Sigmoid colon (tissue), 7 donors: ENCODE results near the gene EMD. TPM values are rescaled to one million over a fixed set of nuclear protein-coding genes. Genes with fewer than 3 reads are reported as not detected.

ENCODE experiments used
- DNase-seq: peaks from one replicate; pipeline ENCODE4 v3.0.0-alpha.2; 2019
- H3K27ac ChIP-seq, 4 donors: fragments of 200-600 bp; sonication (generic); one replicate each; pipeline ENCODE4 v1.5.1; 2016 to 2019; ENCODE audit warnings: mild to moderate bottlenecking in 1 of 4
- H3K27me3 ChIP-seq, 3 donors: fragments of 200-600 bp; sonication (generic); one replicate each; pipeline ENCODE4 v1.5.1; 2019; ENCODE audit warnings: mild to moderate bottlenecking in 1 of 3
- H3K36me3 ChIP-seq, 4 donors: fragments of 200-600 bp; sonication (generic); one replicate each; pipeline ENCODE4 v1.5.1; 2016 to 2019
- H3K4me1 ChIP-seq, 4 donors: fragments of 200-600 bp; sonication (generic); one replicate each; pipeline ENCODE4 v1.5.1; 2017 to 2019
- H3K4me3 ChIP-seq, 4 donors: fragments of 200-600 bp; sonication (generic); one replicate each; pipeline ENCODE4 v1.5.1; 2017 to 2019; ENCODE audit warnings: mild to moderate bottlenecking in 2 of 4, moderate library complexity in 1 of 4
- H3K9me3 ChIP-seq, 4 donors: fragments of 200-600 bp in 3 of 4; sonication (generic) in 3 of 4; one replicate each; pipeline versions ENCODE4 v1.5.1 to v1.6.1; 2013 to 2019
- CTCF ChIP-seq, 4 experiments: fragments of 450-650 bp in 3 of 4; fragments of 200-600 bp in 1 of 4; IDR thresholded peaks; one replicate each; pipeline ENCODE4 v1.5.1; 2016 to 2019; ENCODE audit warnings: antibody characterized with exemption in 4 of 4, mild to moderate bottlenecking in 3 of 4, moderate library complexity in 2 of 4
- EP300 ChIP-seq, 4 donors: sonication (generic); formaldehyde crosslinking; IDR thresholded peaks; one replicate each; pipeline ENCODE4 v1.6.1; 2017; ENCODE audit warnings: antibody characterized with exemption in 4 of 4
- POLR2A ChIP-seq, 2 donors: fragments of 450-650 bp; IDR thresholded peaks; one replicate each; pipeline ENCODE4 v1.6.1; 2016; ENCODE audit warnings: antibody characterized with exemption in 2 of 2, mild to moderate bottlenecking in 2 of 2, moderate library complexity in 2 of 2
- POLR2AphosphoS5 ChIP-seq, 4 donors: sonication (generic); formaldehyde crosslinking; IDR thresholded peaks; one replicate each; pipeline ENCODE4 v1.6.1; 2017; ENCODE audit warnings: antibody characterized with exemption in 4 of 4
- WGBS, 2 donors: extraction: QIAGEN DNeasy Blood & Tissue Kit; methylation state at CpG; one replicate each; pipeline ENCODE4 v1.1.7; 2013; 5-methylcytosine and 5-hydroxymethylcytosine counted together
- intact Hi-C: fragments of 100-400 bp; cut with DNase I; formaldehyde crosslinking; loops from one replicate; pipeline ENCODE4 v1.15.1; 2023
- polyA plus RNA-seq, 3 donors: library from polyadenylated mRNA; stranded (reverse); fragments of 200-250 nt; gene quantifications; one replicate each; pipeline ENCODE4 v1.2.3, GENCODE V29; 2013
- total RNA-seq, 4 donors: library from RNA; depleted of rRNA; stranded (reverse); fragments of >200 nt; gene quantifications; one replicate each; pipeline ENCODE4 v1.1.0, GENCODE V29; 2016
- donor health status: healthy with polysubstance abuse.
- donor health status: Bipolar disorder and iron deficiency.
- donor health status: healthy.

The EMD gene
- total and polyA plus RNA-seq, 7 donors: 40.7 to 87.9 (median 46.0) TPM

- Histone ChIP-seq H3K4me3 (no peak overlapping the region), H3K36me3 (peaks cover 0 to 7% (median 0%) of the 10 kb centered on the region in 4 donors), H3K4me1 (peaks cover 0 to 25% (median 15%) of the 10 kb centered on the region in 4 donors), H3K27me3 (no peaks in the 10 kb centered on the region), H3K27ac (peak overlapping the region in 1 of 4 donors; percentile 16), H3K9me3 (no peaks in the 10 kb centered on the region)
- intact Hi-C loops: no loop called here
- TF ChIP-seq EP300 (IDR thresholded peaks at IDR 0.05) (no peak), CTCF (IDR thresholded peaks at IDR 0.05) (no peak), POLR2AphosphoS5 (IDR thresholded peaks at IDR 0.05) (no peak), POLR2A (IDR thresholded peaks at IDR 0.05) (no peak)
- WGBS, 2 donors: 92 to 93% methylated on average over 13 of the region's 13 CpGs
- no peak for DNase-seq
Observed at GRCh38 chrX:154426916-154427770, 48.0 kb downstream of the EMD start.

GRCh38 chrX:154428176-154429171 lies 49.4 kb downstream of the EMD start, which contains the start of gene ATP6AP1:
Gene ATP6AP1 (plus strand): TSS chrX:154428677. CDS start chrX:154428693, 16 bp downstream.
- Histone ChIP-seq H3K27ac (peak within 1 kb of the TSS; percentile 80 to 87 (median 84)), H3K4me1 (peaks cover 0 to 25% (median 15%) of the 10 kb centered on the region in 4 donors), H3K27me3 (no peaks in the 10 kb centered on the region), H3K9me3 (no peaks in the 10 kb centered on the region), H3K4me3 (peak within 1 kb of the TSS; percentile 73 to 79 (median 74)), H3K36me3 (peaks cover 0 to 19% (median 0%) of the 10 kb centered on the region in 4 donors)
- TF ChIP-seq POLR2AphosphoS5 (IDR thresholded peaks at IDR 0.05) (peak; percentile 60 to 81 (median 76)), POLR2A (IDR thresholded peaks at IDR 0.05) (no peak)
- WGBS, 2 donors: 6 to 9% methylated on average over 87 of the region's 87 CpGs
- peak; percentile 97 for DNase-seq
- intact Hi-C loops: no loop called here

GRCh38 chrX:154429711-154430110 lies 50.6 kb downstream of the EMD start:
- no peak for TF ChIP-seq CTCF (IDR thresholded peaks at IDR 0.05)
- TF ChIP-seq POLR2A (IDR thresholded peaks at IDR 0.05): no peak
- no peak for DNase-seq
- Histone ChIP-seq H3K27me3 (no peaks in the 10 kb centered on the region), H3K4me3 (peak overlapping the region in 1 of 4 donors; percentile 79), H3K36me3 (peaks cover 0 to 28% (median 0%) of the 10 kb centered on the region in 4 donors), H3K27ac (peak overlapping the region in 2 of 4 donors; percentile 80 to 81), H3K9me3 (no peaks in the 10 kb centered on the region), H3K4me1 (peaks cover 0 to 25% (median 15%) of the 10 kb centered on the region in 4 donors)
- intact Hi-C loops: no loop called here
- WGBS, 2 donors: 85 to 89% methylated on average over 2 of the region's 2 CpGs

- 70 to 82% methylated on average over 6 of the region's 6 CpGs for WGBS, 2 donors
- no peak overlapping the region for H3K4me3 ChIP-seq
Observed at GRCh38 chrX:154430479-154430878, 51.4 kb downstream of the EMD start.

More at GRCh38 chrX:154430479-154430878, 51.4 kb downstream of the EMD start:
- no peaks in the 10 kb centered on the region for H3K27me3 ChIP-seq
- TF ChIP-seq EP300 (IDR thresholded peaks at IDR 0.05): no peak
- no peak for TF ChIP-seq POLR2A (IDR thresholded peaks at IDR 0.05)
- no peak for TF ChIP-seq POLR2AphosphoS5 (IDR thresholded peaks at IDR 0.05)
- no peak for TF ChIP-seq CTCF (IDR thresholded peaks at IDR 0.05)
- H3K4me1 ChIP-seq: peaks cover 0 to 25% (median 15%) of the 10 kb centered on the region in 4 donors
- H3K9me3 ChIP-seq: no peaks in the 10 kb centered on the region
- no peak for DNase-seq
- intact Hi-C loops: no loop called here
- peak overlapping the region in 1 of 4 donors; percentile 34 for H3K27ac ChIP-seq
- H3K36me3 ChIP-seq: peaks cover 0 to 36% (median 0%) of the 10 kb centered on the region in 4 donors
